Prostate gland (tissue), 2 donors: ENCODE data around the gene SDHC.

Experiments used
- CTCF ChIP-seq, 4 experiments: fragments of 200-600 bp in 2 of 4; fragments of 450-650 bp in 2 of 4; sonication (generic) in 2 of 4; IDR thresholded peaks; 1 replicate in 3 of 4; 2 replicates in 1 of 4; pipeline ENCODE4 v1.5.1; 2016 to 2019; ENCODE audit warnings: antibody characterized with exemption in 4 of 4, mild to moderate bottlenecking in 2 of 4, moderate library complexity in 2 of 4
- POLR2A ChIP-seq: fragments of 450-650 bp; IDR thresholded peaks from one replicate; pipeline ENCODE4 v1.6.1; 2016; ENCODE audit warnings: antibody characterized with exemption, mild to moderate bottlenecking
- POLR2AphosphoS5 ChIP-seq: sonication (generic); formaldehyde crosslinking; IDR thresholded peaks from one replicate; pipeline ENCODE4 v1.6.1; 2017; ENCODE audit warnings: antibody characterized with exemption

- TF ChIP-seq CTCF (IDR thresholded peaks at IDR 0.05): no peak
- TF ChIP-seq POLR2A: no peak
- no peak for TF ChIP-seq POLR2AphosphoS5
Observed at GRCh38 chr1:161274874-161275273, 39.3 kb upstream of the SDHC start.
